IPS-18a (cell line): ENCODE data around the gene NID1.

Experiments used
- H3K27ac ChIP-seq: one replicate; pipeline ENCODE4 v1.5.1; 2013; ENCODE audit warnings: low read length
- H3K27me3 ChIP-seq: one replicate; pipeline ENCODE4 v1.6.1; 2013; ENCODE audit warnings: mild to moderate bottlenecking, low read length; ENCODE audit not compliant: control insufficient read depth, insufficient read depth
- H3K36me3 ChIP-seq: one replicate; pipeline ENCODE4 v1.6.1; 2013; ENCODE audit warnings: low read depth, low read length; ENCODE audit not compliant: control insufficient read depth
- H3K4me1 ChIP-seq: one replicate; pipeline ENCODE4 v1.6.1; 2013; ENCODE audit warnings: low read depth, low read length; ENCODE audit not compliant: control insufficient read depth
- H3K4me3 ChIP-seq: one replicate; pipeline ENCODE4 v1.5.1; 2013; ENCODE audit warnings: low read length
- H3K9ac ChIP-seq: one replicate; pipeline ENCODE4 v1.6.1; 2013; ENCODE audit warnings: mild to moderate bottlenecking, low read length, moderate library complexity
- H3K9me3 ChIP-seq: one replicate; pipeline ENCODE4 v1.6.1; 2013; ENCODE audit warnings: low read depth, low read length; ENCODE audit not compliant: control insufficient read depth

Gene NID1

DNA sequence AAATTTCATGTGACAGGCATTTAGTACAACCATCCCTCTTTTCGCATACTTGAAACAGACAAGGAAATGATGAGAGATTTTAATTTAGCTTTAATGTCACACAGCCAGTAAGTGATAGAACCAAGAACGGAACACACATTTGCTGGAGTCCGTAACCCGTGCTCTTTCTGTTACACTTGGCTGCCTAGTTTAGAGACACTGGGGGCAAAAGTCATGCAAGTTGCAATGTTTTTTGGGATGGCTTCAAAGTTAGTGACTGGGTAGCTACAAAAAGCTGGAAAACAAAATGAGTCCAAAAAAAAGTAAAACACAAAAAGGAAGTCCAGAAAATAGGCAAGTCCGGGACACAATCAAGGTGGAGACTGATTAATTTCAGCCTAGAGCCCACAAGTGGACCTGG, 5.9 kb downstream of the NID1 start:
- H3K27ac ChIP-seq: no peak overlapping the region

DNA sequence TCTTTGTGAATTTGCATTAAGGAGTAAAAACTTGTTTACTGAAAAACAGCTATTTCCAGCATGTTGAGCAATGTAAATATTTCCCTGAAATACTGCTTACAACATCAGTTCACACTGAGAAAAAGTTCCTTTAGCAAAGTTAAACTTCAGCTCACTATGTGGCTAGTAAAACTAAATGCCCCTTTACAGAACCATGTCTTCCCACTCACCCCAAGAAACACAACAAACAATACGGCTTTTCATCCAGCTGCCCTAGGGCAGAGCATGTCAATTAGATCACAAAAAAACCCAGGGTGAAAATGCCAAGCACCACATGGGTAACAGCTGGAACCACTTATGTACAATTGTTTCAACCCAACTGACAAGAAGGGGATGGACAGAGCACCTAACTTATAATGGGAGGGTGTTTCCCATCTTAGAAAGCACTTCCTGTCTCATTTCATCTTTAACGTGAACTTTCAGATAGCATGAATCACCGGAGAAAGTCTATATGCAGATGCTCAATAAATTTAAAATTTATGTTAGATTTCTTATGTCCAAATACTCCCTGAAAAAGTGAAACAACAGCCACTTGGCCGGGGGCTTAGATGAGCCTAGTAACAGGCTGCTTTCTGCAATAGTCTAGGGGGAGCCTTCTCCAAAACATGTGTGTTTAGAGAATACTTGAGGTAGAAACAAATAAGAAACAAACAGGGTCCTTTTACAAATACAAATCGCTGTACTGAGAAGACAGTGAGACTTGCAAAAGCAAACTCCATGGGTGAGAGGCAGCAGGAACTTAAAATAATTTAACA, 6.6 kb downstream of the NID1 start:
- peaks cover 5% of the 10 kb centered on the region for H3K4me1 ChIP-seq
- H3K9me3 ChIP-seq: no peaks in the 10 kb centered on the region
- peaks cover 7% of the 10 kb centered on the region for H3K27me3 ChIP-seq
- H3K27ac ChIP-seq: no peak overlapping the region
- no peak overlapping the region for H3K9ac ChIP-seq
- no peak overlapping the region for H3K4me3 ChIP-seq
- H3K36me3 ChIP-seq: no peaks in the 10 kb centered on the region

More for the DNA sequence above, 5.9 kb downstream of the NID1 start:
- no peak overlapping the region for H3K9ac ChIP-seq
- H3K36me3 ChIP-seq: no peaks in the 10 kb centered on the region
- H3K4me3 ChIP-seq: no peak overlapping the region
- H3K4me1 ChIP-seq: peaks cover 5% of the 10 kb centered on the region
- peaks cover 14% of the 10 kb centered on the region for H3K27me3 ChIP-seq
- no peaks in the 10 kb centered on the region for H3K9me3 ChIP-seq

DNA sequence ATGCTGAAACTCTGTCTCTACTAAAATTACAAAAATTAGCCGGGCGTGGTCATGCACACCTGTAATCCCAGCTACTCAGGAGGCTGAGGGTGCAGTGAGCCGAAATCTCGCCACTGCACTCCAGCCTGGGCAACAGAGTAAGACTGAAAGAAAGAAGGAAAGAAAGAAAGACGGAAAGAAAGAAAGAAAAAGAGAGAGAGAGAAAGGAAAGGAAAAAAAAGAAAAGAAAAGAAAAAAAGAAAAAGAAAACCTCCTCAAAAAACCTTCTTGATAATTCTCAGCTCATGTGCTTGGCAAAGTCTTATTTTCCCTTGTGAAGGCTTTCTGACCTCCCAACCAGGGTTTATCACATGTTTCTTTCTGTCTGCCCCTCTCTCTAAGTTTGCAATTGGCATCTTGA, 7.3 kb downstream of the NID1 start:
- Histone ChIP-seq H3K9ac (no peak overlapping the region), H3K36me3 (no peaks in the 10 kb centered on the region), H3K9me3 (no peaks in the 10 kb centered on the region), H3K27ac (no peak overlapping the region), H3K27me3 (no peaks in the 10 kb centered on the region), H3K4me1 (peaks cover 5% of the 10 kb centered on the region), H3K4me3 (no peak overlapping the region)

DNA sequence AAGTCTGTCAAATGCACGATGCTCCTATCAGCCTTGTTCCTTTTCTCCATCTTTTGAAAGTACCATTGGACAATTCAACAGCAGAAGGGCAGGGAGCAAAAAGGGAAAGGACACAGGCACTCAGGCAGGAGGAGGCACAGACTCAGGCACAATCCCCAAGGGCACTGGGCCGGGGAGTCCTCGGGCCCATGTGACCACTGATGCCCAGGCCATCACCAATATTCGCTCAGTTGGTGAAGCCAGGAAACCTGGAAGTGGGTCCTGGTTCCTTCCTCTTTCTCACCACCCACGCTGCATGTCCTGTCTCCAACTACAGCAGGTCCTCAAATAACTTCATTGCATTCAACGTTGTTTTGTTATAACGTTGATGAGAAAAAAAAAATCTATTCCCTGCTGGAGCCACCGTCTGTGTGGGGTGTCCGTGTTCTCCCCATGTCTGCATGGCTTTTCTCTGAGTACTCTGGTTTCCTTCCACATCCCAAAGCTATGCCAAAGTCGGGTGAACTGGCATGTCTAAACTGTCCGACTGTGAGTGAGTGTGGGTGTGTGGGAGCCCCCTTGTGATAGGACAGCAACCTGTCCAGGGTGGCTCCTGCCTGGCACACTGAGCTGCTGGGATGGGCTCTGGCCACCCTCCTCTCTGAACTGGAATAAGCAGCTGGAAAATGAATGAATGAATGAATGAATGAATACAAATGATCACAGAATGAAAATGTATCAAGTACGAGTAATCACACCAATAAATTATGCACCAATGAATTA, 12.5 kb downstream of the NID1 start:
- Histone ChIP-seq H3K27ac (no peak overlapping the region), H3K9me3 (no peaks in the 10 kb centered on the region), H3K4me1 (peaks cover 7% of the 10 kb centered on the region), H3K36me3 (no peaks in the 10 kb centered on the region), H3K9ac (no peak overlapping the region), H3K27me3 (no peaks in the 10 kb centered on the region), H3K4me3 (no peak overlapping the region)

DNA sequence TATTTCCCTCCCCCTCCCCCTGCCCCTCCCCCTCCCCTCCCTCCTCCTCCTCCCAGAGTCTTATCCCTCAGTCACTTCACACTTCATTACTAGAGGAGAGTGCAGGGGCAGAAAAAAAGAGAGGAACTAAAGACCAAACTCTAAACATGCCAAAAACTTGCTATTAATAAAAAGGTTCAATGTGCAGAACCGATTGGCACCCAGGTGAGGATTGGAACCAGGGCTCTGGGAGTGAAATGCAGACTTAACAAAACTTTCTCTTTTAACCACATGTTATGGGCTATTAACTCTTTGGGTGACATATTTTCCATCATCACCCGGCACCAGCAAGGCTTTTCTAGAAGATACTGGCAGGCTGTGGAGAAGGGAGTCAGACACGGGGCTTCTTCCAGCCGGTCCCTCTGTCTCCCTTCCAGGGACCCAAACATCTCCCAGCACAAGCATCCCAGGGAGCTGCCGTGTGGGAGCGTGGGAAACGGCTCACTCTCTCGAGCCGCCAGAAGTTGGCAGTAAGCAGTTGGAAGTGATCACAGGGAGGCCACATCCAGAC, 13.6 kb downstream of the NID1 start:
- H3K27ac ChIP-seq: no peak overlapping the region
- peaks cover 7% of the 10 kb centered on the region for H3K4me1 ChIP-seq
- no peaks in the 10 kb centered on the region for H3K36me3 ChIP-seq
- no peaks in the 10 kb centered on the region for H3K9me3 ChIP-seq
- no peaks in the 10 kb centered on the region for H3K27me3 ChIP-seq
- H3K4me3 ChIP-seq: no peak overlapping the region
- no peak overlapping the region for H3K9ac ChIP-seq

DNA sequence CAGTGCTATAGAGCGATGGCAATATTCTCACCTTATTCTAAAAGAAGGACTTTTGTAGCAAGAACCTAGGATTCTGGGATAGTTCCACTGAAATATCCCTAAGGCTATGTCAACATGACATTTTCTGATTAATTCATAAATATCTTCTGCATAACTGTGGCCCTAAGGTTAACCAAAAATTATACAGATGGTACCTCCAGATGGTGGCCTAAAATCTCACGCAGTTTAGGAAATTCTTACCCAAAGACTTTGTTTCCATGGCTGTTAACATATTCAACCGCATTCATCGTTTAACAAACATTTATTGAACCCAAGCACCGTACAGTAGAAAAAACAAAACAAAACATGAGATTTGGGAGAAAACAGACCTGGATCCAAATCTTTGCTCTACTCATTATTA, 19.1 kb downstream of the NID1 start:
- no peaks in the 10 kb centered on the region for H3K36me3 ChIP-seq
- no peak overlapping the region for H3K27ac ChIP-seq
- H3K9ac ChIP-seq: no peak overlapping the region
- no peak overlapping the region for H3K4me3 ChIP-seq
- no peaks in the 10 kb centered on the region for H3K9me3 ChIP-seq
- no peaks in the 10 kb centered on the region for H3K27me3 ChIP-seq
- no peaks in the 10 kb centered on the region for H3K4me1 ChIP-seq

DNA sequence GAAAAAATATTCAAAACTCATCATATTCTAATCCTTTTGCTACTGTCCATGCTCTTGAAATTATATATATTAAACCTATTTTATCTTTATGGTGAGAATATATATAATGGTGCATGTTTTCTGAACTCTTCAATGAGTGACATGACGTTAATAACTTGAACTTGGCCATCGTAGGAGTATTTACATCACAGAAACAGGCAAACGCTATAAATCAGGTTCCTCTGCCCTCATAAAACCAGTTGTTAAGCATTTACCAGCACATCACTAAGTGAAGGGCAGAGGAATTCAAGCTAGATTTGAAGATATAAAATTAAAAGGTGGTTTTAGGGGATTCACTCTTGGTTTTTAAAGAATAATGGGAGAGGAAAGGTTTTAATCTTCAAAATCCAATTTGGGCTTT, 20.5 kb downstream of the NID1 start:
- no peaks in the 10 kb centered on the region for H3K36me3 ChIP-seq
- no peak overlapping the region for H3K4me3 ChIP-seq
- no peak overlapping the region for H3K27ac ChIP-seq
- H3K9me3 ChIP-seq: no peaks in the 10 kb centered on the region
- no peak overlapping the region for H3K9ac ChIP-seq
- no peaks in the 10 kb centered on the region for H3K27me3 ChIP-seq
- H3K4me1 ChIP-seq: no peaks in the 10 kb centered on the region

DNA sequence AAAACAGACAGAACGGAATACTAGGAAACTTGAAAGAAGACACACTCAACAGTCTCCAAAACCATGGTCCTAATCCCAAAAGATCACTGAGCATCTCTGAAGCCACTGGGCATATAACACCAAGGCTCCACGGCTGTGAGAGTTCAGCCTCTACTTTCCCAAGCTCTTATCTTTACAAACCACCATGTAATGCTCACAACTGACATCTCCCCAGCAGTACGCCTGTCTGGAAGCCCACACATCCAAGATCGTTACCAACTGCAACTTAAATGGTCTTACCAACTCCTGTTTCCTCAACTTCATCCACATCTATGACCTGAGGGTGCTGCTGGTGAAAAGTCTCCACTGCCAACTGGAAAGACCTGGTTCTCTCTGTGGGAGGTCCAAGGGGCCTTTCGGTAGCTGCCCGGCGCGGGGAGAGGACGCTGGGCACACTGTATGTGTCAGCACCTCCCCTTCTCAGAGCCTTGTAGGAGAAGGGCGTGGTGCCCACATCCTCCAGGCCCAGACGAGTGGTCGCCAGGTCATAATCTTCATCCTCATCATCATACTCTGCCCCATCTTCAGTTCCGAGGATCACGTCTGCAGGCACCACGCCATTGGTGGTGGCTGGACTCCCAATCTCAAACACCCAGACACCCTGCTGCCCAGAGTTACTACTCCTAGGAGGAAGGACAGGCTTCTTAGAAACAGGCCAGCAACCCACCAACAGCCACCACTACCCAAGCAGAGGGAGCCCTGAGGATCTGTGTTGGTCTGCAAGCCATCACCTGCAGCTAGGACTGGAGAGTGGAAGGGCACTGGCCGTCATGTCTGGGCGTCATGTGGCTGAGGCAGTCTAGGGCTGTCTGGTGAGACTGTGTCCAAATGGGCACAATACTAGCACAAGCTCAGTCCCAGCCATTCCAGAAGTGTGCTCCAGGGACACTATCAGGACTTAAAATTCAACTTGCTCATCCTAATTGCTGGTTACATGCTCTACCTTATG, 23.0 kb downstream of the NID1 start:
- no peaks in the 10 kb centered on the region for H3K36me3 ChIP-seq
- no peak overlapping the region for H3K27ac ChIP-seq
- H3K4me1 ChIP-seq: no peaks in the 10 kb centered on the region
- no peaks in the 10 kb centered on the region for H3K27me3 ChIP-seq
- no peak overlapping the region for H3K9ac ChIP-seq
- no peaks in the 10 kb centered on the region for H3K9me3 ChIP-seq
- H3K4me3 ChIP-seq: no peak overlapping the region

DNA sequence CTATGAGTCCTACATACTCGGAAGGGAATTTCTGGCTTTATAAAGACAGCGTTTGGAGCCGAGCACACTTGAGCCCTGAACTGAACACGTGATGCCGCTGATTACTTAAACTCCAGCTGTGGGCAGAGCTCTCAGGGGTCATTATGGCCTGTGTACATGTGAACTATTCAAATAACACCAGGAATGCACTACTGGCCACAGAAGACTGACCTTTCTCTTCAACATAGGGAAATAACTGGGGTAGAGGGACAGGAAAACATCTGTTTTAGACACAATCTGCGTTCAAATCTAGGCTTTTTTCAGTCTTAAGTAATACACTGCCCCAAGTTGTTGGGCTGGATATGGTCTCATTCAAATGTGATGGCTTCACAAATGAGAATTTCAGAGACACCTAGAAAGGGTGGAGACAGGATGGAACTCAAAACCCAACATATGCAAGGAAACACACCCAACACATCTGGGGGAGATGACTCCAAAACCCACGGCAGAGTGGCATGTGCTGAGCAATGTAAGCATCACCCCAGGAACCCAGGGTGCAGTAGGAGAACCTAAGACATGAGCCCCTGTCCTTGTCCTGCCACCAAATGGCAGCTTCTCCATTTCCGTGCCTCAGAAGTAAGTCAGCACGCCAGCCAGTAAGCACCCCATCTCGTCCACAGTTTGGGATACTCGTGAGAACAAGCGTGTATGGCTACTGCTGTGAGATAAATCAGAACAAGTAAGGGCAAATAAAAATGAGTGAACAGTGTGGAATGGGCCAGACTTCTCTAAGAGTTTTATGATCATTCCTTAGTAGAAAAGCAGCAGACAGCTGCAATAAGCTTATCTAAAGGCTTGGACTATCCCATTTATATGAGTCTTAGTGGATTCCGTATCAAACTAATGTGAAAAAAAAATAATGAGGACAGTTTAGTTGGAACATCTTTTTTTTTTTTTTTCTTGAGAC, 24.9 kb downstream of the NID1 start:
- Histone ChIP-seq H3K9ac (no peak overlapping the region), H3K27ac (no peak overlapping the region), H3K36me3 (no peaks in the 10 kb centered on the region), H3K4me1 (no peaks in the 10 kb centered on the region), H3K27me3 (no peaks in the 10 kb centered on the region), H3K4me3 (no peak overlapping the region), H3K9me3 (no peaks in the 10 kb centered on the region)

DNA sequence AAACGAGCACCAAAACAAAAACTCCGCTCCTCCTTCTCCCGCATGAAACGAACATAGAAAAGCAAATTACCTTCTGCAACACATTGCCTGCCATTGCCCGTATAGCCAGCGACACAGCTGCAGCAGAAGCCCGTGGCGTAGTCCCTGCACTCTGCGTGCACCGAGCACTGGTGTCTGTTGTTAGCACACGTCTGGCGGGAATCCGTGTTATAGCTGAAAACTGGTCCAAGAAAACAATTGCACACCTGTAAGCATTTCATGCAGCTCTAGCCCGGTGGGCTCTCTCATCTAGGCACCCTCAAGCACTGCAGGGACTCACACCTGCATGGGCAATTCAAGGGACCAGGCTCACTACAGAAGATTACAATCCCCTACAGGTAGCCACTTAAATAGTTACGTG, 26.9 kb downstream of the NID1 start:
- no peak overlapping the region for H3K4me3 ChIP-seq
- no peak overlapping the region for H3K27ac ChIP-seq
- H3K27me3 ChIP-seq: no peaks in the 10 kb centered on the region
- H3K4me1 ChIP-seq: no peaks in the 10 kb centered on the region
- no peak overlapping the region for H3K9ac ChIP-seq
- no peaks in the 10 kb centered on the region for H3K36me3 ChIP-seq
- H3K9me3 ChIP-seq: no peaks in the 10 kb centered on the region
